Stimulated activated CD8-positive, alpha-beta memory T cell treated with anti-CD3 and anti-CD28 coated beads, Interleukin-12 subunit alpha, Interleukin-12 subunit beta, amount 100 ng/mL, for 24 hours (primary cell): ENCODE results near the gene ADISSP.
A peak's percentile ranks its signal among the peaks of the same experiment; 100 is the strongest.

Experiments used
- DNase-seq: peaks from one replicate; pipeline ENCODE4 v3.0.0-alpha.2; 2020; ENCODE audit errors: extremely low read depth

The ADISSP gene

GRCh38 chr20:3755269-3755668 lies 12.3 kb downstream of the ADISSP start:
- no peak for DNase-seq

- no peak for DNase-seq
Measured at GRCh38 chr20:3754276-3754630, 13.3 kb downstream of the ADISSP start.

GRCh38 chr20:3753501-3754275 lies 13.9 kb downstream of the ADISSP start:
- DNase-seq = no peak

GRCh38 chr20:3753098-3753497 lies 14.5 kb downstream of the ADISSP start:
- no peak for DNase-seq

- no peak for DNase-seq
Measured at GRCh38 chr20:3752386-3752759, 15.2 kb downstream of the ADISSP start.

GRCh38 chr20:3751675-3752385 lies 15.7 kb downstream of the ADISSP start:
- peak; percentile 24 for DNase-seq

GRCh38 chr20:3751305-3751674 lies 16.3 kb downstream of the ADISSP start:
- no peak for DNase-seq

- no peak for DNase-seq
Measured at GRCh38 chr20:3749689-3750531, 17.6 kb downstream of the ADISSP start.

- DNase-seq = no peak
Measured at GRCh38 chr20:3749087-3749688, 18.4 kb downstream of the ADISSP start.

GRCh38 chr20:3748073-3748472 lies 19.5 kb downstream of the ADISSP start:
- no peak for DNase-seq

GRCh38 chr20:3747471-3747870 lies 20.1 kb downstream of the ADISSP start:
- DNase-seq = no peak

- DNase-seq = no peak
Measured at GRCh38 chr20:3745686-3746173, 21.8 kb downstream of the ADISSP start.

- peak; percentile 50 for DNase-seq
Measured at GRCh38 chr20:3744806-3745685, 22.5 kb downstream of the ADISSP start.

- DNase-seq = no peak
Measured at GRCh38 chr20:3744037-3744436, 23.5 kb downstream of the ADISSP start.

GRCh38 chr20:3743251-3743650 lies 24.3 kb downstream of the ADISSP start:
- DNase-seq = no peak

- no peak for DNase-seq
Measured at GRCh38 chr20:3741836-3742458, 25.6 kb downstream of the ADISSP start.

GRCh38 chr20:3740615-3741301 lies 26.8 kb downstream of the ADISSP start:
- no peak for DNase-seq

- DNase-seq = no peak
Measured at GRCh38 chr20:3739926-3740451, 27.6 kb downstream of the ADISSP start.

- no peak for DNase-seq
Measured at GRCh38 chr20:3739054-3739925, 28.3 kb downstream of the ADISSP start.
